Measurements from ENCODE around the gene RILPL1. TPM values are rescaled to one million over a fixed set of nuclear protein-coding genes. Genes with fewer than 3 reads are reported as not detected.

The RILPL1 gene
- total and polyA plus RNA-seq, 2 donors (not counting 1 experiment from before 2014, with no cell fraction given): 7.8 to 15.8 TPM

- H3K4me3 ChIP-seq (replicated peaks in 1 of 4; ENCODE audit: control extremely low read depth in 1 of 4, insufficient read depth in 1 of 4, low read depth in 3 of 4, low read length in 4 of 4): no peak overlapping the region
- H3K4me1 ChIP-seq (ENCODE audit: control insufficient read depth, extremely low read depth, insufficient read depth, low read length): peaks cover 4% of the 10 kb centered on the region
- no peak overlapping the region for H2AFZ ChIP-seq (ENCODE audit: low read length)
- TF ChIP-seq CTCF (conservative IDR thresholded peaks at IDR 0.05 in 1 of 2, IDR thresholded peaks at IDR 0.05 in 1 of 2; ENCODE audit: low read depth in 1 of 2, low read length in 2 of 2) (no peak), EZH2 (IDR thresholded peaks at IDR 0.05; ENCODE audit: low read length, missing control alignments) (no peak)
- H3K79me2 ChIP-seq (ENCODE audit: control insufficient read depth, insufficient read depth, low read length): no peaks in the 10 kb centered on the region
- H3K36me3 ChIP-seq (ENCODE audit: control insufficient read depth, insufficient read depth, low read length): peaks cover 7% of the 10 kb centered on the region
- H3K9me3 ChIP-seq (ENCODE audit: control insufficient read depth, insufficient read depth, low read depth, low read length): no peaks in the 10 kb centered on the region
- no peak overlapping the region for H3K27ac ChIP-seq (ENCODE audit: insufficient read depth, low read length)
- no peaks in the 10 kb centered on the region for H3K27me3 ChIP-seq (ENCODE audit: control insufficient read depth, insufficient read depth, low read length)
- no peaks in the 10 kb centered on the region for H4K20me1 ChIP-seq (ENCODE audit: control insufficient read depth, extremely low read depth, insufficient read depth, low read length)
- peak; percentile 75 to 83 for DNase-seq (ENCODE audit: low read depth in 2 of 2)
- no peak overlapping the region for H3K9ac ChIP-seq (ENCODE audit: insufficient read depth, low read length)
- no peak overlapping the region for H3K4me2 ChIP-seq (ENCODE audit: extremely low read depth, insufficient read depth, low read length)
Measured at GRCh38 chr12:123471374-123472068, 62.0 kb downstream of the RILPL1 start.

DNA sequence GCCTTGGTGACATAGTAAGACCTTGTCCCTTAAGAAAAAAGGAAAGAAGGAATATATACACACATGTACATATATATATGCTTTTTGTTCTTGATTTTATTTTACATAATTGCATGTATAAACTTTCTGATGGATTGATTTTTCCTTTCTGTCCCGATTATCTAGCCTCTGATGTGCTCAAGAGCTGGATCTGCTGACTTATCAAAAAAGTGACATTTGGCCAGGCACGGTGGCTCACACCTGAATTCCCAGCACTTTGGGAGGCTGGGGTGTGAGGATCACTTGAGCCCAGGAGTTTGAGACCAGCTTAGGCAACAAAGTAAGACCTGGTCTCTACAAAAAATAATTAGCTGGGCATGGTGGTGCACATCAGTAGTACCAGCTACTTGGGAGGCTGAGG lies 63.5 kb downstream of the RILPL1 start:
- no peaks in the 10 kb centered on the region for H3K27me3 ChIP-seq (ENCODE audit: control insufficient read depth, insufficient read depth, low read length)
- H3K79me2 ChIP-seq (ENCODE audit: control insufficient read depth, insufficient read depth, low read length): peaks cover 8% of the 10 kb centered on the region
- DNase-seq (ENCODE audit: low read depth in 2 of 2): no peak
- peaks cover 4% of the 10 kb centered on the region for H3K4me1 ChIP-seq (ENCODE audit: control insufficient read depth, extremely low read depth, insufficient read depth, low read length)
- H3K9me3 ChIP-seq (ENCODE audit: control insufficient read depth, insufficient read depth, low read depth, low read length): no peaks in the 10 kb centered on the region
- no peak overlapping the region for H3K27ac ChIP-seq (ENCODE audit: insufficient read depth, low read length)
- H3K4me2 ChIP-seq (ENCODE audit: extremely low read depth, insufficient read depth, low read length): no peak overlapping the region
- H4K20me1 ChIP-seq (ENCODE audit: control insufficient read depth, extremely low read depth, insufficient read depth, low read length): no peaks in the 10 kb centered on the region
- H3K9ac ChIP-seq (ENCODE audit: insufficient read depth, low read length): no peak overlapping the region
- H2AFZ ChIP-seq (ENCODE audit: low read length): no peak overlapping the region
- peaks cover 4% of the 10 kb centered on the region for H3K36me3 ChIP-seq (ENCODE audit: control insufficient read depth, insufficient read depth, low read length)
- no peak overlapping the region for H3K4me3 ChIP-seq (replicated peaks in 1 of 4; ENCODE audit: control extremely low read depth in 1 of 4, insufficient read depth in 1 of 4, low read depth in 3 of 4, low read length in 4 of 4)
- TF ChIP-seq CTCF (conservative IDR thresholded peaks at IDR 0.05 in 1 of 2, IDR thresholded peaks at IDR 0.05 in 1 of 2; ENCODE audit: low read depth in 1 of 2, low read length in 2 of 2): no peak
- no peak for TF ChIP-seq EZH2 (IDR thresholded peaks at IDR 0.05; ENCODE audit: low read length, missing control alignments)

GRCh38 chr12:123468786-123469185 lies 64.7 kb downstream of the RILPL1 start:
- H3K4me3 ChIP-seq (replicated peaks in 1 of 4; ENCODE audit: control extremely low read depth in 1 of 4, insufficient read depth in 1 of 4, low read depth in 3 of 4, low read length in 4 of 4): no peak overlapping the region
- H3K9ac ChIP-seq (ENCODE audit: insufficient read depth, low read length): no peak overlapping the region
- no peak overlapping the region for H2AFZ ChIP-seq (ENCODE audit: low read length)
- no peaks in the 10 kb centered on the region for H3K27me3 ChIP-seq (ENCODE audit: control insufficient read depth, insufficient read depth, low read length)
- peaks cover 12% of the 10 kb centered on the region for H3K79me2 ChIP-seq (ENCODE audit: control insufficient read depth, insufficient read depth, low read length)
- H4K20me1 ChIP-seq (ENCODE audit: control insufficient read depth, extremely low read depth, insufficient read depth, low read length): no peaks in the 10 kb centered on the region
- no peak overlapping the region for H3K4me2 ChIP-seq (ENCODE audit: extremely low read depth, insufficient read depth, low read length)
- H3K9me3 ChIP-seq (ENCODE audit: control insufficient read depth, insufficient read depth, low read depth, low read length): no peaks in the 10 kb centered on the region
- H3K36me3 ChIP-seq (ENCODE audit: control insufficient read depth, insufficient read depth, low read length): peaks cover 4% of the 10 kb centered on the region
- TF ChIP-seq CTCF (conservative IDR thresholded peaks at IDR 0.05 in 1 of 2, IDR thresholded peaks at IDR 0.05 in 1 of 2; ENCODE audit: low read depth in 1 of 2, low read length in 2 of 2) (no peak), EZH2 (IDR thresholded peaks at IDR 0.05; ENCODE audit: low read length, missing control alignments) (no peak)
- DNase-seq (ENCODE audit: low read depth in 2 of 2): no peak
- peaks cover 4% of the 10 kb centered on the region for H3K4me1 ChIP-seq (ENCODE audit: control insufficient read depth, extremely low read depth, insufficient read depth, low read length)
- no peak overlapping the region for H3K27ac ChIP-seq (ENCODE audit: insufficient read depth, low read length)

All from fibroblast of lung (primary cell).